ENCODE data around the gene ZBTB46. TPM values are rescaled to one million over a fixed set of nuclear protein-coding genes. Genes with fewer than 3 reads are reported as not detected.
A peak's percentile ranks its signal among the peaks of the same experiment; 100 is the strongest.

ZBTB46 gene
- total and polyA plus RNA-seq, 5 donors = 6.7 to 18.1 (median 15.8) TPM

GRCh38 chr20:63864545-63864977 is 33.5 kb upstream of the ZBTB46 start:
- Histone ChIP-seq H3K9me3 (ENCODE audit: control insufficient read depth, low read length) (no peaks in the 10 kb centered on the region), H3K27ac (ENCODE audit: low read length) (peak overlapping the region; percentile 84), H3K4me3 (ENCODE audit: low read length) (peak overlapping the region; percentile 64), H3K27me3 (ENCODE audit: control insufficient read depth, insufficient read depth) (no peaks in the 10 kb centered on the region), H3K4me1 (ENCODE audit: control insufficient read depth, insufficient read depth, low read length) (peaks cover 3% of the 10 kb centered on the region)
- DNase-seq (no peak), ATAC-seq (no peak)
- WGBS = under 1% methylated on average over 25 of the region's 25 CpGs
- intact Hi-C loops (cut with DNase I) = loop anchor here in 2 of 4 donors (2.0 to 5.0 kb wide), 2 partner anchors 77 to 78 kb away; no protein-coding TSS in a partner anchor

GRCh38 chr20:63863798-63864544 is 32.9 kb upstream of the ZBTB46 start:
- Histone ChIP-seq H3K9me3 (ENCODE audit: control insufficient read depth, low read length) (no peaks in the 10 kb centered on the region), H3K4me1 (ENCODE audit: control insufficient read depth, insufficient read depth, low read length) (peaks cover 3% of the 10 kb centered on the region), H3K27ac (ENCODE audit: low read length) (peak overlapping the region; percentile 84), H3K27me3 (ENCODE audit: control insufficient read depth, insufficient read depth) (no peaks in the 10 kb centered on the region), H3K4me3 (ENCODE audit: low read length) (peak overlapping the region; percentile 64)
- 8% methylated on average over 38 of the region's 38 CpGs for WGBS
- intact Hi-C loops (cut with DNase I) = loop anchor here in 2 of 4 donors (2.0 to 5.0 kb wide), 2 partner anchors 77 kb away; no protein-coding TSS in a partner anchor
- peak; percentile 87 to 95 (median 94) for DNase-seq
- ATAC-seq = peak; percentile 87 to 90

- Histone ChIP-seq H3K27me3 (ENCODE audit: control insufficient read depth, insufficient read depth) (no peaks in the 10 kb centered on the region), H3K4me3 (ENCODE audit: low read length) (no peak overlapping the region), H3K27ac (ENCODE audit: low read length) (peak overlapping the region; percentile 67), H3K4me1 (ENCODE audit: control insufficient read depth, insufficient read depth, low read length) (peaks cover 5% of the 10 kb centered on the region), H3K9me3 (ENCODE audit: control insufficient read depth, low read length) (no peaks in the 10 kb centered on the region)
- DNase-seq (no peak), ATAC-seq (no peak)
- intact Hi-C loops (cut with DNase I) = loop anchor here in 1 of 4 donors (5.0 kb wide), 1 partner anchor 76 kb away; no protein-coding TSS in a partner anchor
- WGBS = 83% methylated on average over 18 of the region's 18 CpGs
Measured at GRCh38 chr20:63863021-63863797, 32.1 kb upstream of the ZBTB46 start.

GRCh38 chr20:63861981-63862901 is 31.2 kb upstream of the ZBTB46 start:
- intact Hi-C loops (cut with DNase I) = loop anchor here in 1 of 4 donors (5.0 kb wide), 1 partner anchor 75 kb away; no protein-coding TSS in a partner anchor
- no peaks in the 10 kb centered on the region for H3K27me3 ChIP-seq (ENCODE audit: control insufficient read depth, insufficient read depth)
- H3K4me1 ChIP-seq (ENCODE audit: control insufficient read depth, insufficient read depth, low read length) = peaks cover 5% of the 10 kb centered on the region
- 96% methylated on average over 95 of the region's 95 CpGs for WGBS
- no peaks in the 10 kb centered on the region for H3K9me3 ChIP-seq (ENCODE audit: control insufficient read depth, low read length)
- no peak overlapping the region for H3K27ac ChIP-seq (ENCODE audit: low read length)
- DNase-seq (no peak), ATAC-seq (no peak)
- no peak overlapping the region for H3K4me3 ChIP-seq (ENCODE audit: low read length)

- Histone ChIP-seq H3K4me3 (ENCODE audit: low read length) (no peak within 1 kb of the TSS), H3K4me1 (ENCODE audit: control insufficient read depth, insufficient read depth, low read length) (peaks cover 5% of the 10 kb centered on the region), H3K9me3 (ENCODE audit: control insufficient read depth, low read length) (no peaks in the 10 kb centered on the region), H3K27me3 (ENCODE audit: control insufficient read depth, insufficient read depth) (no peaks in the 10 kb centered on the region), H3K27ac (ENCODE audit: low read length) (no peak within 1 kb of the TSS)
- peak in 1 of 3 donors; percentile 8 for DNase-seq
- no peak for ATAC-seq
- intact Hi-C loops (cut with DNase I) = loop anchor here in 1 of 4 donors (5.0 kb wide), 1 partner anchor 74 kb away; no protein-coding TSS in a partner anchor
- WGBS = 96% methylated on average over 59 of the region's 59 CpGs
Measured at GRCh38 chr20:63861365-63861934, 30.4 kb upstream of the ZBTB46 start, which contains the start of gene ABHD16B. Gene ABHD16B, plus strand, starts transcription at chr20:63861498. Its CDS starts 43 bp downstream, at chr20:63861541.

- H3K27me3 ChIP-seq (ENCODE audit: control insufficient read depth, insufficient read depth) = no peaks in the 10 kb centered on the region
- DNase-seq (peak in 1 of 3 donors; percentile 21), ATAC-seq (no peak)
- no peak overlapping the region for H3K27ac ChIP-seq (ENCODE audit: low read length)
- 65% methylated on average over 17 of the region's 17 CpGs for WGBS
- intact Hi-C loops (cut with DNase I) = loop anchor here in 1 of 4 donors (5.0 kb wide), 1 partner anchor 73 kb away; no protein-coding TSS in a partner anchor
- no peak overlapping the region for H3K4me3 ChIP-seq (ENCODE audit: low read length)
- no peaks in the 10 kb centered on the region for H3K9me3 ChIP-seq (ENCODE audit: control insufficient read depth, low read length)
- H3K4me1 ChIP-seq (ENCODE audit: control insufficient read depth, insufficient read depth, low read length) = peaks cover 5% of the 10 kb centered on the region
Measured at GRCh38 chr20:63860325-63861051, 29.4 kb upstream of the ZBTB46 start.

GRCh38 chr20:63859166-63859699 is 28.2 kb upstream of the ZBTB46 start:
- Histone ChIP-seq H3K4me1 (ENCODE audit: control insufficient read depth, insufficient read depth, low read length) (peaks cover 9% of the 10 kb centered on the region), H3K4me3 (ENCODE audit: low read length) (no peak overlapping the region), H3K27me3 (ENCODE audit: control insufficient read depth, insufficient read depth) (no peaks in the 10 kb centered on the region), H3K27ac (ENCODE audit: low read length) (peak overlapping the region; percentile 30), H3K9me3 (ENCODE audit: control insufficient read depth, low read length) (no peaks in the 10 kb centered on the region)
- ATAC-seq (no peak), DNase-seq (peak in 1 of 3 donors; percentile 8)
- intact Hi-C loops (cut with DNase I) = loop anchor here in 1 of 4 donors (5.0 kb wide), 1 partner anchor 82 kb away; no protein-coding TSS in a partner anchor
- WGBS = 36% methylated on average over 7 of the region's 7 CpGs

GRCh38 chr20:63858393-63859165 is 27.5 kb upstream of the ZBTB46 start:
- WGBS = 14% methylated on average over 12 of the region's 12 CpGs
- Histone ChIP-seq H3K27me3 (ENCODE audit: control insufficient read depth, insufficient read depth) (no peaks in the 10 kb centered on the region), H3K4me3 (ENCODE audit: low read length) (no peak overlapping the region), H3K4me1 (ENCODE audit: control insufficient read depth, insufficient read depth, low read length) (peaks cover 11% of the 10 kb centered on the region), H3K9me3 (ENCODE audit: control insufficient read depth, low read length) (no peaks in the 10 kb centered on the region), H3K27ac (ENCODE audit: low read length) (peak overlapping the region; percentile 40)
- intact Hi-C loops (cut with DNase I) = loop anchor here in 1 of 4 donors (5.0 kb wide), 1 partner anchor 81 kb away; no protein-coding TSS in a partner anchor
- DNase-seq (peak; percentile 62 to 84 (median 79)), ATAC-seq (peak; percentile 38 to 56)
